ENCODE measurements around the gene ZFYVE26.
A peak's percentile ranks its signal among the peaks of the same experiment; 100 is the strongest.

Gene ZFYVE26

DNA sequence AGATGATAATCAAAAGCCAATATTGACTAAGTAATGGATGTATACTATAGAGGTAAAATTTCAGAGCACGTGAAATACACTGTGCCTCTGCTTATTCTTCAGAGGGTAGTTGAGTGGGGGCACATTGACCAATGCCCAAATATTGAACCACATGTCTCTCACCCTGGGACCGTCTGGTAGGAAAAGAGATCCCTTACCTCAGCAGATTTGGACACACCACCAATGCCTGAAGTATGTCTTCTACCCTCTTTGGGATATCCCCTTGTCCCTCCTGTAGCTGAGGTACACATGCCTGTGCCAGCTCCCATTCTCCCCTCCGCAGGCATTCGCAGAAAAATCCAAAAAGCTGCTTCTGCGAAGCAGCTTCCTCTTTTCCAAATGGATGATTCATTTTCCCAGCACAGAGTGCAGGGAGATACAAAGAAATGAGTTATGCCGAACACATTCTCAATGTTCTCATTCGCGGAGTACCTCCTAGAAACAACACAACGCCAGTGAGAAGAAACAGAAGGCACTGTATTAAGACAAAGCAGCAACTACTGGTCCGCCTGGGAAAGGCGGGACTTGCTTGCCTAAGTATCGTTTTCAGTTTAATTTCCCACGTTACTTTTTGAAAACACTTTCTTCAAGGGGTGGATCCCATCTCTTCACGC, 691 bp downstream of the ZFYVE26 start:
- DNase-seq = no peak

DNA sequence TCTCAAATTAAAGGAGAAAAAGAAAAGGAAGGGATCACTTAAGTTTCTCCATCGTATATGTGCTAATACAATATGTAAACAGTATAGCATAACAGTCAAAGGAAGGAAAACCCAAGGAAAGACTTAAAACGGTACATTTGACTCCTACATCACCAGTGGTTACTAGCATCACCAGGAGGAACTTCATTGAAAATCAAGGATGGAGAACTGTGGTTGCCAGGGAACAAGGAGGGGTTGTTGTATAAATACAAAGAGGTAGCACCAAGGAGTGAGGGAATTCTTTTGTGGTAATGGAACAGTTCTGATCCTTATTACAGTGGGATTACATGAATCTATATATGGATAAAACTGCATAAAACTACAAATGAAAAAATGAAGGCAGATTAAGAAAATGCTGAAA, 1.6 kb downstream of the ZFYVE26 start:
- DNase-seq = no peak

GRCh38 chr14:67806246-67806645, 10.1 kb downstream of the ZFYVE26 start:
- DNase-seq = no peak

DNA sequence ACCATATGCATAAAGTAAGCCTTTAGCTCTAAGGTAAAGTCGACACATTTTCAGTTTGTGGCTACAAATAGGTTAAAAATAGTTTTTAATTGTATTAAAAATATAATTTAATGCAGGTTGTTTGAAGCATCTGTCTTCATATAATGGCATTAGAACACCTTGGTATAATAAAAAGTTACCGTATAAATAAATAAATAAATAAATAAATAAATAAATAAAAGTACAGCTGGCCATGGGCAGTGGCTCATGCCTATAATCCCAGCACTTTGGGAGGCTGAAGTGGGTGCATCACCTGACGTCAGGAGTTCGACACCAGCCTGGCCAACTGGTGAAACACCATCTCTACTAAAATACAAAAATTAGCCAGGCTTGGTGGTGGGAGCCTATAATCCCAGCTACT, 15.6 kb downstream of the ZFYVE26 start:
- no peak for DNase-seq

DNA sequence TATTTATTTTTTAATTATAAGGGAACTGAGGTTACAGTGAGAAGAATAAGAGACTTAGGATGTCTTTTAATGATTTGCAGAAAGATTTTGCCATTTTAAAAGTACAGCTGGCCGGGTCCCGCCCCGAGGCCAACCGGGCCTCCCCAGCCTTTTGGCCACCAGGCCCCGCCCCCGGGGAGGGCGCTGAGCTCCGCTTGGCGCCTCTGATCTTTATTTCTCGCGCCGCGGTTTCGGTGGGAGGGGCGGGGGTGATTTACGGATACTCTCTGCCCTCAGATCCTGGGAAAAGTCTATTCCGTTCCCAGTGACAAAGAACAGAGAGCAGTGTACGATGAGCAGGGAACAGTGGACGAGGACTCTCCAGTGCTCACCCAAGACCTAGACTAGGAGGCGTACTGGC, 17.7 kb downstream of the ZFYVE26 start:
- no peak for DNase-seq

DNA sequence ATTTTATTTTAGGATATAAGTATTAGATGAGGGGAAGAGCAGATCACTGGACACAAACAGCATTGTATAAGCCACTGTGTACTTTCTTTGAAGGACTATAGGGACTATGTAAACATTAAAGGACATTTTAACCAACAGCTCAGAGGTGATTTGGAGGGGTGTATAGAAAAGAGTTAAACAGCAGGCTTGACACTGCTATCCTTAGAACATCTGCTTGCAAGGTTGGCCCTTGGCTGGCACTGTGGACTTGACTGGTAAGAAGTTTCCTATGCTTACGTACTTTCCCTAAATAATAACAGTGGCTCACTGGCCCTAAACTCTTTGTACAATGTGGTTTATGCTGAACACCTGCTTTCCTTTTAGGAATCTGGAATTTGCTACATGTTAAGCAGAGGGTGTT, 28.7 kb downstream of the ZFYVE26 start:
- no peak for DNase-seq

- DNase-seq = no peak
Measured at GRCh38 chr14:67785270-67786109, 30.9 kb downstream of the ZFYVE26 start.

DNA sequence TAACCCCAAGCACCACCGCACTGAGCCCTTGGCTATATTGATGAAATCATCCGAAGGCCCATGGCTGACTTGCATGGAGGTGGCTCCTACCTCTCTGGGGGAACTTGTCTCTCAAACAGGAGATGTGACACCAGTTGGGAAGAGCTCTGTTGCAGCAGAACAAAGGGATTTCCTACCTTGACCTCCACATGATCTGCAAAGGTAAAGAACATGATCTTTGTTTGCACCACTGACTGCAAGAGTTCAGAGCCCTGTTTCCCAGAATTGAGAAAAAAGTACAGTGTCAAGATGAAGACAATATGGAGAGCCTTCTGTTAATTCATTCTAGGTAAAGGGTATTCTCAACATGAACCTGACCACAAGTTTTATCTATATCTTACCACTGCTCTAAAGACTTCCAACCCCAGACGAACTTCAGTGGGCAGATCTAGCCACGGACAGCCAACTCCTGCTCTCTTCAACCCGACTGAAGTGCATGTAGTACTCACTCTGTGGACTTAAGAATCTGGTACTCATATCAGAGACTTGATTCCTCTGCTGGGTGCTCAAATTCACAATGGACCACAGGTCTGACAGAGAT, 32.1 kb downstream of the ZFYVE26 start:
- DNase-seq = no peak

DNA sequence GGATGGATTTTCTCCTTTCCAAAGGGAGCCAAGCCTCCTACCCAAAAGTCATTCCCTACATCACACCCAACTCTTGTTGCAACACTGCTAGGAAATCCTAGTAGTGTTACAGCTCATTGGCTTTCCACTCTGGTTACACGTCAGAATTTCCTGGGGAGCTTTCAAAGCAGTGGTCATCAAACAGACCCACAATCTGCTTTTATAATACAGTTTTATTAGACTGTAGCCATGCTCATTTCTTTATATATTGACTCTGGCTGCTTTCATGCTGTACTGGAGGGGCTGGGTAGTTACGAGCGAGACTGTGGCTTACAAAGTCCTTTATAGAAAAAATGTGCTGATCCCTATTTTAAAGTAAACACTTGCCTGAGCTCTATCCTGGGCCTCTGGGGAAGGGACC, 34.3 kb downstream of the ZFYVE26 start:
- no peak for DNase-seq

- DNase-seq = no peak
Measured at GRCh38 chr14:67778792-67779191, 37.6 kb downstream of the ZFYVE26 start.

DNA sequence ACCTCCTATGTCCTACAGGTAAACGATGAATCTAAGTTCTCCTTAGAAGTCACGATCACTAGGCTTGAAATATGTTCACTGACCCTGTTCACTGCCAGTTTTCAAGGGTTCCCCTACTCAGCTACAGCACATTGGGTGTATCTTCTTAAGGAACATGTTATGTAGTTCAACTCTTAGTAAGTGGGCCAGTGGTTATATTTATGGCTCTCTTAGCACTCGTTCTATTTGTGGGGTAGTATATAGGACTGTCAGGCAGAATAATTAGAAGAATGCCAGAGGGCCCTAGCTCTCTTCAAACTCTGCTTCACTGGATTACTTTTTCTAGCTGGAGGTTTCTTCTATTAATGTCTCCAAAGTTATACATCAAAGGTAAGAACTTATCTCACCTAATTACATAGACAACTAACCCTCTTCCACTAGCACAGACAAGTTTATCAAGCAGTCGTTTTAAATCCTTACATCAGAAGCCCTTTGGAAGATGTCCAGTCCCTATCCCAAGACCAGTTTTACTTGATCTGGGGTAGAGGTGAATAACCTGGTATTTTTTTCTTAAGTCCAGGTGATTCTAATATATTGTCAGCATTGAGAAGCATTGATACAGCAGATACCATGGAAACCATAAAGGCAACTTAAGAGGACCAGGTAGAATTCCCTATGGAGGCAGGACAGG, 39.6 kb downstream of the ZFYVE26 start:
- no peak for DNase-seq

GRCh38 chr14:67773844-67774377, 42.5 kb downstream of the ZFYVE26 start:
- no peak for DNase-seq

DNA sequence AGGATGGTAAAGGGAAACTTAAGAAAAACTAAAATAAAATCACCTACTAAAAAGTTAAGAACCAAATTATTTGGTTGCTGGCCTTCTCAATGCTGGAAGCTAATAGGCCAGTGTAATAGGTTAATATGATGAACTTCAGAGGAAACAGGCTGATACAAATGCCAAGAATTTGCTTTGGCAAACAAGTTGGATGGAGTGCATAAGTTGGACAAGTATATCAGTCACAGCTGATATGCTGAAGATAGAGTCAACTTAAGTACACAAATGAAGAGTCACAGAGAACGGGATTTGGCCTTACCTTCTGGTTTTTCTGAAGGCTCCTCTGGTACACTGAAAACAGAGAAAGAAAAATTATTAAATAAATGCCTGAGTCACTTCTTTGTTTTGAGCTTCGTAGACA, 48.2 kb downstream of the ZFYVE26 start:
- DNase-seq = no peak

DNA sequence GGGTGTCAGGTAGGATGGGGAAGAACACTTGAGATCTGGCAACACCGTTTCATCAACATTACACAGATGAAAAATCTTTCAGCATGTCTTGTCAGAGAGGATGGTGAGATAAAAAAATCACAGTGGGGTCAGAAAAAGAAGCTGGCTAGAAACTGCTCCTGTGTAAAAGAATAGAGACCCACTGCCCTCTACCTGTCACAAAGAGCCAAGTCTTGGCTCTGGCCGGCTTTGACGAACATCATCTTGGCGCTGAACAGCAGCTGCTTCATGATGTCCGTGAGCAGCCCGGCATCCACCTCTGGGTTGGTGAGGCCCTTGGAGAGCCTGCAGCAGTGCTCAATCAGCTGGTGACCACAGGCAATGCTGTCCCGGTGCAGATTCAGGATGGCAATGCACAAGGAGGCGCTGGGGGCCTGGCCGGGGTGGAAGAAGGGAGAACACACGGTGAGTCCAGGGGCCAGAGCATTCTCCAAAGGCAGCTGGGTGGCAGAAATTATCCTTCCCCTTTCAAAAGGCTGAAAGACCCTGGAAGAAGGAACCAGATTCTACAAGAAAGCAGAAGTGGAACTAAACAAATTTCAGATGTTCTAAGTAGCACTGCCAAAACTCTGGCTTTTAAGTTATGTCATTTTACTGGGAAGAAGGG, 50.2 kb downstream of the ZFYVE26 start:
- no peak for DNase-seq

- DNase-seq = no peak
Measured at GRCh38 chr14:67765192-67765834, 51.1 kb downstream of the ZFYVE26 start.

- DNase-seq = no peak
Measured at GRCh38 chr14:67764496-67764895, 51.9 kb downstream of the ZFYVE26 start.

DNA sequence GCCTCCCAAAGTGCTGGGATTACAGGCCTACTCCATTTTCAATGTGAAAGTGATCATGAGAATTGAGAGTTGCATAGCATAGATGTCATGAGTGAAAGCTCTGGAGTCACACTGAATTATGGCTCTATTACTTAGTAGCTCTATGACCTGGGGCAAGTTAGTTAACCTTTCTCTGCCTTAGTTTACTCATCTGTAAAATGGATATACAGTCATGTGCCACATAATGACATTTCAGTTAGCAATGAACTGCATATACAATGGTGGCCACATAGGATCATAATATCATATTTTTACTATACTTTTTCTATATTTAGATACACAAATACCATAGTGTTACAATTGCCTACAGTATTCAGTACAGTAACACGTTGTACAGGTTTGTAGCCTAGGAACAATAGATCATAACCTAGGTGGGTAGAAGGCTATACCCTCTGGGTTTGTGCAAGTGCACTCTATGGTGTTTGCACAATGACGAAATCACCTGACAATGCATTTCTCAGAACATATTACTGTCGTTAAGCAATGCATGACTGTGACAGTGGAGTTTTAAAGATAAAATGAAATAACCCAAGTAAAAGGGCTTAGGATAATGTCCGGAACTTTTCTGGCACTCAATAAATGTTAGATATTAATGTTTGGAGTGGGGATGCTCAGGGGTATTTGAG, 53.1 kb downstream of the ZFYVE26 start:
- DNase-seq = peak; percentile 17

GRCh38 chr14:67762051-67762450, 54.3 kb downstream of the ZFYVE26 start:
- DNase-seq = no peak

DNA sequence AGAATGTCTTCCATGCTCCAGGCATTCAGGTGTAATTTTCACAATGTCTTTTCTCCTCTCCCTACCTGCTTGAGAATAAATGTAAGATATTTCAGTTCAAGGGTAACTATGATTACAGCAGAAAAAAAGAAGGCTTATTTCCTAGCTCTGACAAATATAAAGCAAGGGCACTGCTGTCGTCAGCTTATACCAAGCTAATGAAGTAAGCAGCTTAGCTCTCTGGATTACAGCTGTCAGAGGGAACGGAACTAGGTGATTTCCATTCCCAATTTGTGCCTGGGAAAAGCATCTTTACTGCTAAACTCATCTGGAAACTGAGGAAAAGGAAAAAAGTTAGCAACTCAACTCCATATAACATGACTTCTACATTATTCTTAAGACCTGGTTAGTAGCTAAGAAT, 56.5 kb downstream of the ZFYVE26 start:
- no peak for DNase-seq

DNA sequence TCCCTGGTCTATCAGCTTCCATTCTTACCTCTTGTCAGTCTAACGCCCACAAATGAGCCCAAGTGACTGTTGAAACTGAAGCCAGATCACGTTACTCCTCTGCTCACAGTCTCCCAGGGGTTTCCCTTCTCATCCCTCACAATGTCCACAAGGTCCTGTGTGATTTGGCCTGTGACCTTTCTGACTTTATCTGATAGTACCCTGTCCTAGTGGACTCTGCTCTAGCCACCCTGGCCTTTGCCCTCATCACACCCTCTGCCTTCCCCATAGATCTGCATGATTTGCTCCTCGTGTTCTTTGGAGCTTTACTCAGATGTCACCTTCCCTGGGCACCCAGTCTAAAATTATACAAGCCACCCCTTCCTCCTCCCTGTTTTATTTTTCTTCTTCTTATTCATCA, 59.2 kb downstream of the ZFYVE26 start:
- no peak for DNase-seq

- DNase-seq = no peak
Measured at GRCh38 chr14:67756496-67756895, 59.9 kb downstream of the ZFYVE26 start.

Data from NCI-H510A treated with DMSO at 0.1 percent for 48 hours (cell line).